RWPE1 (cell line): Measurements from ENCODE around the gene IFFO2.

Experiments used
- CTCF ChIA-PET: fragments of 350-600 bp; sonication (Branson Sonifier 250); formaldehyde crosslinking; extraction: SDS; loops from one replicate; lab custom pipeline; 2021; lab: Yijun Ruan, JAX
- POLR2A ChIA-PET: fragments of 400-600 bp; formaldehyde crosslinking; extraction: SDS; loops from one replicate; lab custom pipeline; 2020; ENCODE audit warnings: antibody characterized with exemption; ENCODE audit not compliant: low non-redundant PET; lab: Yijun Ruan, JAX
- DNase-seq: peaks from one replicate; pipeline ENCODE4 v3.0.0; 2012; ENCODE audit warnings: low spot score
- H3K27ac ChIP-seq: fragments of 450-650 bp; 2 replicates; pipeline ENCODE4 v1.5.1; 2017
- CTCF ChIP-seq: fragments of 450-650 bp; conservative IDR thresholded peaks from 2 replicates; pipeline ENCODE4 v1.5.1; 2017; ENCODE audit warnings: low read depth, mild to moderate bottlenecking

IFFO2 gene

GRCh38 chr1:18926315-18927081 lies 30.0 kb downstream of the IFFO2 start:
- DNase-seq, result peak; percentile 96
- TF ChIP-seq CTCF, result no peak
- peak overlapping the region; percentile 99 for H3K27ac ChIP-seq
- ChIA-PET CTCF (interaction anchor here (1.1 to 2.2 kb wide), 4 partner anchors 11 to 28 kb away, joined by 3 to 8 read pairs (median 4); no protein-coding TSS in a partner anchor), POLR2A (interaction anchor here (0.8 kb wide), 1 partner anchor 23 kb away, joined by 3 read pairs; no protein-coding TSS in a partner anchor)

GRCh38 chr1:18925279-18925678 lies 31.2 kb downstream of the IFFO2 start:
- peak overlapping the region; percentile 98 for H3K27ac ChIP-seq
- POLR2A ChIA-PET, result interaction anchor here (1.5 kb wide), 1 partner anchor 23 kb away, joined by 3 read pairs; the partner anchor contains the start of gene ALDH4A1
- no peak for TF ChIP-seq CTCF
- CTCF ChIA-PET, result interaction anchor here (3.8 kb wide), 1 partner anchor 12 kb away, joined by 21 read pairs; no protein-coding TSS in a partner anchor
- no peak for DNase-seq

GRCh38 chr1:18924221-18924691 lies 32.2 kb downstream of the IFFO2 start:
- H3K27ac ChIP-seq, result peak overlapping the region; percentile 98
- CTCF ChIA-PET, result interaction anchor here (0.6 to 3.8 kb wide), 5 partner anchors 11 to 174 kb away, joined by 3 to 21 read pairs (median 3); no protein-coding TSS in a partner anchor
- DNase-seq, result no peak
- no peak for TF ChIP-seq CTCF
- POLR2A ChIA-PET, result interaction anchor here (1.2 to 1.5 kb wide), 2 partner anchors 22 to 31 kb away, joined by 3 read pairs; partner anchors contain the start of gene ALDH4A1

- ChIA-PET CTCF (interaction anchor here (0.6 to 3.8 kb wide), 6 partner anchors 10 to 1505 kb away, joined by 3 to 21 read pairs (median 3); no protein-coding TSS in a partner anchor), POLR2A (interaction anchor here (1.2 to 1.5 kb wide), 2 partner anchors 21 to 32 kb away, joined by 3 read pairs; partner anchors contain the start of gene ALDH4A1)
- no peak for DNase-seq
- no peak for TF ChIP-seq CTCF
- peak overlapping the region; percentile 98 for H3K27ac ChIP-seq
Observed at GRCh38 chr1:18923756-18924211, 32.7 kb downstream of the IFFO2 start.

GRCh38 chr1:18922848-18923755 lies 33.4 kb downstream of the IFFO2 start:
- ChIA-PET CTCF (interaction anchor here (0.6 to 3.8 kb wide), 9 partner anchors 10 to 1506 kb away, joined by 3 to 21 read pairs (median 3); no protein-coding TSS in a partner anchor), POLR2A (interaction anchor here (1.2 kb wide), 1 partner anchor 32 kb away, joined by 3 read pairs; no protein-coding TSS in a partner anchor)
- TF ChIP-seq CTCF, result no peak
- peak overlapping the region; percentile 98 for H3K27ac ChIP-seq
- DNase-seq, result no peak
